Activated CD4-positive, alpha-beta T cell treated with anti-CD3 and anti-CD28 coated beads, Interleukin-2, amount 50 U/mL, for 48 hours (primary cell): ENCODE data around the gene CNTN4.

Experiments used
- DNase-seq, 2 experiments: peaks; one replicate each; pipeline ENCODE4 v3.0.0-alpha.2; 2020

The CNTN4 gene

DNA sequence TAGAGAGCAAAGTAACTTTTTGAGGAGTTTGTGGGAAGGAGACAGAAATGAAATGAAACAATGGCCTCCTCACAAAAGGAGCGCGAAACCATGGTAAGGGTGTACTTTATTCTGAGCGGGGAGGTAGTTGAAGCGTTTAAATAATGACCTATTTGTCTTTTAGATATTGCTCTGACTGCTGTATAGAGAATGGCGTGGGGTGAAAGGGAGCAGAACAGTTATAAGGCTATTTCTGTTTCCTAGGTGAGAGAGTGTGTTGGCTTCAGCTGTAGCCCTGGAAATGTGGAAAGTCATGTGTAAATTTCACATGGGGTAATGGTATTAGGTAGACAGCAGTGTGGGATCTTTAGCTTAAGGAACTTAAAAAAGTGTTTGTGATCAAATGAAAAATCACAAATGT lies 54.9 kb downstream of the CNTN4 start:
- no peak for DNase-seq

- no peak for DNase-seq
Measured at GRCh38 chr3:2154621-2155020, 56.0 kb downstream of the CNTN4 start.

GRCh38 chr3:2156244-2156847 lies 57.7 kb downstream of the CNTN4 start:
- DNase-seq, result peak; percentile 10 to 15

- no peak for DNase-seq
Measured at GRCh38 chr3:2158828-2159227, 60.2 kb downstream of the CNTN4 start.

DNA sequence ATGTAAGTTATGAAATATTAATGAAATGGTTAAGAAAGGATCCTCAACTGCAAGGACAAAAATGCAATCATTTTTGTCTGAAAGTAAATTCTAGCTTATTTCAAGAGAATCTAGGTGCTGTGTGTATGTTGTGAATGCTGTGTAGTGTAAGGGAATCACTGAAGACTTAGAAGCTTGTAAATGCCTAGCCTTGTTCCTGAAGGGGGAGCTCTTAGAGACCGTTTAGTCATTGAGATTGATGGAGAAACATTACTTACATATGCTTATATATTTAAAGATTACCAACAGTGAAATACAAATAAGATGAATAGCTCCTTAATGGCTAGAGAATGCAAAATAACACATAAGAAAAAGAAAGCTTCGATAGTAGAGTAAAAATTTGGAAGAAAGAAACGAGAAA lies 67.9 kb downstream of the CNTN4 start:
- no peak for DNase-seq

GRCh38 chr3:2172561-2173171 lies 74.0 kb downstream of the CNTN4 start:
- no peak for DNase-seq

DNA sequence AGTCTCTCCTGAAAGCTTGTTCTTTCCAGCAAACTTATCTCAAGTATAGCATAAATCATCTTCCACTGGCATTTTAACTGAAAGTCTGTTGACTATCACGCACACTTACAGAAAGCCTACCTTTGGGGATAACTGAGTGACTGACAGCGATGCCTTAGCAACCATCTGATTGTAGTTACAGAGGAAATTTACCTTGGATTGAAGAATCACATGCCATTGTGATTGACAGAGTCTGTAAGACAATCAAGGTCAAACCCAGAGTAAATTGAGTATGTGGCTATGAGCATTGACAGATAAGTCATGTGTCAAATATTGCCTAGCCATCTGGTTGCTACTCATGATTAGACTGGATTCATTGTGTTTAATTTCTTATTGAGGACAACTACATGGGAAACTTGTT lies 82.0 kb downstream of the CNTN4 start:
- no peak for DNase-seq

- no peak for DNase-seq
Measured at GRCh38 chr3:2198776-2199279, 100.2 kb downstream of the CNTN4 start.

DNA sequence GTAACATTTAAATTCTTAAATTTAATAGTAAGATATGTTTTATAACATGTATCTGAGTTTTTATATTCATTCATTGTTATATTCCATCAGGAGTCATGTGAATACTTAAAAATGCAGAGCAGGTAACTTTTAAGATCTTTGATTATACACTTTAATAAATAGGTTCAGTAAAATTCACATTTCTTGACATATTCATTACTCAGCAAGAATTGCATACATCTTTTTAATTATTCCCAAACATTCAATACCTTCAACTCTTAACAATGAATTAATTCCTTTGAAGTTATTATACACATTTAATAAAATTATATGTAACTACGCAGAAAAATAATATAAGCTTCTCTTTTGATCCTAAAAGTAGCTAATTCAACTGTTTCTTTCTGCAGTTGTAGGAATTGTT lies 105.4 kb downstream of the CNTN4 start:
- no peak for DNase-seq

DNA sequence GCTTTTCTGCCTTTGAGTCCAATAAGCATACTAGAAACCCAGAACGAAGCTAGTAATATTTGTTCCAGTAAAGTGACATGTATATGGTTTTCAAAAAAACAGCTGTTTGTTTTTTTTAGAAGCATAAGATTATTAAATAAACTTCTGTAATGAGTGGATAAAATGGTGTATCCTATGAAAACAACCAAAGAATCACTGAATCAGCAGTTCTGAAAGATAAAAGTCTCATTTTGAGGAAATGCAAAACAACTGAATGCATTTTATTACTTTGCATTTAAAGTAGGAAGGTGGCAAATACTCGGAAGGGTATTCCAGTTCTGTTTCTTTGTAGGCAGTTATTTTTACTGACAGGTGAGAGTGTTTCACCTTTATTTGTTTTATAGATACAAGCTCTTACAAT lies 107.0 kb downstream of the CNTN4 start:
- DNase-seq, result no peak

GRCh38 chr3:2206536-2206935 lies 107.9 kb downstream of the CNTN4 start:
- DNase-seq, result no peak

DNA sequence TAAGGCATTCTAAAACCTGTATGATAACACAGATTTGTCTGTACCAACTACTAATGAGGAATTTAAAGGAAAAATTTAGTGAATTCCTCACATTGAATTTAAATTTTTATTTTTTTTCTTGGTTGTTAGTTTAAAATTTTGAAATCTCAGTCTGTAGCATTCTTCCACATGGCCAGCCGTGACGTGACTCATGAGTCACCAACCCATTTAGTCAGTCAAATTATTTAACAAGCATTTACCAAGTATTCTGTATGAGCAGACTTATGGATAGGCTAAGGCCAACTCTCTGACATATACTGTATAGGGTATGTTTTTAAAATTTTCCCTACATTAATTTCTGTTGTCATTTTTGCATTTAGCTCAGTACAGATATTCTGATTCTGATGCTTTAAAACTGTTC lies 112.9 kb downstream of the CNTN4 start:
- no peak for DNase-seq

DNA sequence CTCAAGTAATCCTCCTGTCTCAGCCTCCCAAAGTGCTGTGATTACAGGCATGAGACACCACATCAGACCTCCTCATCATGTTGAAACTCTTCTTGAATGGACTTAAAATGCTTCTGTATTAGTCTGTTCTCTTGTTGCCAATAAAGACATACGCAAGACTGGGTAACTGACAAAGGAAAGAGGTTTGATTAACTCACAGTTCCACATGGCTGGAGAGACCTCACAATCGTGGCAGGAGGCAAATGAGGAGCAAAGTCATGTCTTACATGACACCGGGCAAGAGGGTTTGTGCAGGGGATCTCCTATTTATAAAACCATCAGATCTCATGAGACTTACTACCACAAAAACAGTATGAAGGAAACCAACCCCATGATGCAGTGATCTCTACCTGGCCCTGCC lies 113.5 kb downstream of the CNTN4 start:
- DNase-seq, result no peak

DNA sequence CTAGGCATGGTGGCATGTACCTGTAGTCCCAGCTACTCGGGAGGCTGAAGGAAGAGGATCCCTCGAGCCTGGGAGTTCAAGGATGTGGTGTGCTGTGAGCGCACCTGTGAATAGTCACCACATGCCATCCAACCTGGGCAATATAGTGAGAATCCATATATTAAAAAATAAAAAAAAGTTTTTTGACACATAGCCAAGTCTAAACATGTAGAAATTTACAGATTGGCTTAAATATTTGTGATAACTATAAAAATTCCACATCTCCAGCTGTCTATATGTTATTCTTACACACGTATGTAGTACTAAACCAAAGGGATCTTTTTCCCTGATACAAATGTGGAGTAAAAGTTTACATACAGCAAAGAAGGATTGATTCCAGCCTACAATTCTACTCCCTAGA lies 119.7 kb downstream of the CNTN4 start:
- DNase-seq, result no peak

- DNase-seq, result no peak
Measured at GRCh38 chr3:2218816-2219215, 120.2 kb downstream of the CNTN4 start.

DNA sequence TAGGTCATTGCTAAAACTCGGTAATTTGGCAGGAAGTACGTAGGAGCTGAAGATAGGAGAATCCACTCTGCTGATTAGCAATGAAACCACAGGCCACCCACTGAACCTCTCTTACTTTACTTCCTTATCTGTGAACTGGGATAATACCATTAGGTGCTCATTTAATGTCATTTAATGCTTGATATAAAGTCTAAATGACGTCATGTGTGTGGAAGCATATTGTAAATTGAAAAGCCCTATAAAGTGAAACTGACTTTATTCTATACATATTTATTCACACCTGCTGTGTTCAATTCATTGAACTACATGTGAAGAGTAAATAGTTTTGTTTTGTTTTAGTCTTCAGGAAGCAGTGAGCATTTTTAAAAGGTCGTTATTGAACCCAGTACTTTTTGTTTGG lies 137.5 kb downstream of the CNTN4 start:
- DNase-seq, result no peak

DNA sequence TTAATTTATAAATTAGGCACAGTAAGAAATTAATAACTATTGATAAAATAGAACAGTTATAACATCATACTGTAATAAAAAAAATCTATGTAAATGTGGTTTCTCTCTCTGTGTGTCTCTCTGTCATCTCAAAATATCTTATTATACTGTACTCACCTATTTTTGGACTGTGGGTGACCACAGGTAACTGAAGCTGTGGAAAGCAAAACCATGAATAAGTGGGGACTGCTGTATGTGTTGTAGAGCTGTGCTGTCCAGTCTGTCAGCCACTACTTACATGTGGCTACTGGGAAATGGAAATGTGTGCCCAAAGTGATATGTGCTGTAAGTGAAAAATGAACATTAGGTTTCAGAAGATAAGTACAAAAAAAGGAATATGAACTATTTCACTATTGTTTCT lies 145.5 kb downstream of the CNTN4 start:
- DNase-seq, result no peak

- DNase-seq, result no peak
Measured at GRCh38 chr3:2246873-2247648, 148.4 kb downstream of the CNTN4 start.

GRCh38 chr3:2247831-2248230 lies 149.2 kb downstream of the CNTN4 start:
- no peak for DNase-seq

DNA sequence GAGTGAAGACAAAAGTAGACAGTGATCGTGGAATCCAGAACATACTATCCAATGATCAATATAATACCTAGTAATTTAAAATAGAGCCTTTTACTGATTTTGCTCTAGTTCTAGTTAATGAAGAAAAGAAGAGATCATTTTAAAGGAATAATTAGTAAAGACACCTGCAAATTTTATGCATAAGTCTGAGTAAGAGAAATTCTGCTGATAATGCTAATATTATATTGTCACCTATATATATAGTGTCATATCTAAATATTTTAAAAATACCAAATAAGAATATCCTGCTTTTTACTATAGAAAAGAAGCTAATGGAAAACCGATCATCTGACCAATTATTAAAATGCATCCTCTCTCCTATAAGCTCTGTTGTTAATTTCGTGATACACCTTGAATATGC lies 152.1 kb downstream of the CNTN4 start:
- no peak for DNase-seq

GRCh38 chr3:2261747-2262146 lies 163.1 kb downstream of the CNTN4 start:
- DNase-seq, result no peak

DNA sequence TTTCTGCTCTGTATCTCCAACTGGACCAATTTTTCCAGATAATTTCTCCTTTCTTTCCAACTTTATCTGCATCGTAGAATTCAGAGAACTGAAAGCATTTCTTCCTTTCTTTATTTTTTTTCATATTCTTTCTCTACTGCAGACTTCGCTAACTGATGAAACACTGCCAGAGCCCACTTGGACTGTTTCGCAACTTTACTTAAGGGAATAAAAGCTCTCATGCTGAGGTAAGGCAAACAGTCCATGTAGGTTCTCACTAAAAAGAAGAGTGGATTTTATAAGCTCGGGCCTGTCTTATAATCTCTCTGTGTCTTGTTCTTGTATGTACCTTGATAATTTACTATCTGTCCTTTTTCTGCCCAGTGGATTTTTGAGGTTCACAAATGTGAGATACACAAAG lies 163.5 kb downstream of the CNTN4 start:
- DNase-seq, result no peak

GRCh38 chr3:2266606-2267005 lies 167.9 kb downstream of the CNTN4 start:
- DNase-seq, result no peak

DNA sequence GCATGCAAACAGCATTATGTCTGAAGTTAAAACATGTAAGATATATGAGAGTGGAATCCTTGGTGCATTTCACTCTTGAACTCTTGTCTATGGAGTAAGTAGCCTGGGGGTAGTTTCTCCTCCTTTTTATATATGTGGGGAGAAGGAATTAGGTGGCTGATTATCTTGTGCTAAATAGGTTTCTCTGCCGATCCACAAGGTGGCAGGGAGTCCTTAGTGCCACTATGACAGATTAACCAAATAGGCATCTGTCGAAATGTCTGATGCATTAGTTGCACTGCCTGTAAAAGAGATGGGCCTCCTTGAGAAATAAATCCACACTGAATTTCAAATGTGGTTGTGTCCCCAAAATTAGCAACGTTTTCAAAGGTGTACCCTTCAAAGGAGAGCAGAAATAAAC lies 170.1 kb downstream of the CNTN4 start:
- no peak for DNase-seq
